Smooth muscle cell (in vitro differentiated cells): ENCODE results near the gene SH3D21. TPM values are rescaled to one million over a fixed set of nuclear protein-coding genes. Genes with fewer than 3 reads are reported as not detected.

ENCODE experiments used
- DNase-seq: peaks from one replicate; lab custom pipeline; 2025; ENCODE audit not compliant: unreplicated experiment; lab: John Stamatoyannopoulos, UW
- H2AFZ ChIP-seq: fragments of 200-600 bp; sonication (generic); 2 replicates; pipeline ENCODE4 v1.6.0; 2016; ENCODE audit warnings: antibody characterized with exemption, low read depth, mild to moderate bottlenecking
- H3F3A ChIP-seq: fragments of 200-600 bp; sonication (generic); 2 replicates; pipeline ENCODE4 v1.6.0; 2017; ENCODE audit warnings: antibody characterized with exemption, low read depth
- H3K27ac ChIP-seq: fragments of 200-600 bp; sonication (generic); 2 replicates; pipeline ENCODE4 v1.5.1; 2016; ENCODE audit warnings: low read depth, mild to moderate bottlenecking
- H3K27me3 ChIP-seq: fragments of 200-600 bp; sonication (generic); 2 replicates; pipeline ENCODE4 v1.6.1; 2016; ENCODE audit warnings: low read depth, mild to moderate bottlenecking
- H3K36me3 ChIP-seq: fragments of 200-600 bp; sonication (generic); 2 replicates; pipeline ENCODE4 v1.5.1; 2016; ENCODE audit warnings: low read depth
- H3K4me1 ChIP-seq: fragments of 200-600 bp; sonication (generic); 2 replicates; pipeline ENCODE4 v1.5.1; 2016; ENCODE audit warnings: low read depth
- H3K4me2 ChIP-seq: fragments of 200-600 bp; sonication (generic); 2 replicates; pipeline ENCODE4 v1.6.0; 2016; ENCODE audit warnings: mild to moderate bottlenecking
- H3K4me3 ChIP-seq: fragments of 200-600 bp; sonication (generic); 2 replicates; pipeline ENCODE4 v1.5.1; 2016; ENCODE audit warnings: mild to moderate bottlenecking
- H3K79me2 ChIP-seq: fragments of 200-600 bp; sonication (generic); 2 replicates; pipeline ENCODE4 v1.6.0; 2016; ENCODE audit warnings: low read depth, mild to moderate bottlenecking
- H3K9ac ChIP-seq: fragments of 200-600 bp; sonication (generic); 2 replicates; pipeline ENCODE4 v1.6.0; 2016; ENCODE audit warnings: low read depth
- H3K9me3 ChIP-seq: fragments of 200-600 bp; sonication (generic); replicated peaks from 2 replicates; pipeline ENCODE4 v1.5.1; 2016; ENCODE audit warnings: low read depth
- H4K20me1 ChIP-seq: fragments of 200-600 bp; sonication (generic); 2 replicates; pipeline ENCODE4 v1.6.0; 2016; ENCODE audit warnings: low read depth
- CTCF ChIP-seq: fragments of 200-600 bp; sonication (generic); IDR thresholded peaks from 2 replicates; pipeline ENCODE4 v1.5.1; 2017; ENCODE audit warnings: borderline replicate concordance, mild to moderate bottlenecking, antibody characterized with exemption; ENCODE audit not compliant: insufficient read depth, poor library complexity, severe bottlenecking
- WGBS: methylation state at CpG from one replicate; pipeline ENCODE4 v1.1.7; 2016; ENCODE audit warnings: low lambda C conversion rate; 5-methylcytosine and 5-hydroxymethylcytosine counted together
- polyA plus RNA-seq: library from polyadenylated mRNA; unstranded; fragments of >200 nt; fragmentation: Nextera tagmentation; extraction: Ambion mirVana; gene quantifications from 2 replicates; pipeline ENCODE4 v1.2.1, GENCODE V29; 2016
- total RNA-seq: library from RNA; depleted of rRNA; stranded (reverse); fragments of >200 nt; gene quantifications from 2 replicates; pipeline ENCODE4 v1.2.3, GENCODE V29; 2014

Gene SH3D21
- total and polyA plus RNA-seq, 2 experiments from 2014 or later, result 6.9 to 12.0 TPM

- Histone ChIP-seq H3K9me3 (no peaks in the 10 kb centered on the region), H3K9ac (no peak overlapping the region), H3K27me3 (no peaks in the 10 kb centered on the region), H3K4me1 (no peaks in the 10 kb centered on the region), H3K27ac (peak overlapping the region; percentile 62), H3K36me3 (no peaks in the 10 kb centered on the region), H2AFZ (no peak overlapping the region), H3K4me2 (no peak overlapping the region), H3K4me3 (no peak overlapping the region), H3K79me2 (no peaks in the 10 kb centered on the region), H4K20me1 (no peaks in the 10 kb centered on the region), H3F3A (peaks cover 4% of the 10 kb centered on the region)
- 86% methylated on average over 10 of the region's 10 CpGs for WGBS
- peak; percentile 53 for TF ChIP-seq CTCF
- peak; percentile 6 for DNase-seq
Observed at GRCh38 chr1:36342426-36343185, 36.4 kb downstream of the SH3D21 start.

- Histone ChIP-seq H3K9me3 (no peaks in the 10 kb centered on the region), H3K4me3 (no peak overlapping the region), H3K4me1 (no peaks in the 10 kb centered on the region), H3K36me3 (no peaks in the 10 kb centered on the region), H2AFZ (no peak overlapping the region), H3K9ac (no peak overlapping the region), H3K27ac (peak overlapping the region; percentile 62), H3K4me2 (no peak overlapping the region), H3K27me3 (no peaks in the 10 kb centered on the region), H4K20me1 (no peaks in the 10 kb centered on the region), H3K79me2 (no peaks in the 10 kb centered on the region), H3F3A (peaks cover 5% of the 10 kb centered on the region)
- no peak for DNase-seq
- WGBS, result 98% methylated on average over 22 of the region's 24 CpGs
- no peak for TF ChIP-seq CTCF
Observed at GRCh38 chr1:36343651-36344394, 37.7 kb downstream of the SH3D21 start.

- no peak for DNase-seq
- peaks cover 3% of the 10 kb centered on the region for H3K79me2 ChIP-seq
- TF ChIP-seq CTCF, result no peak
- no peaks in the 10 kb centered on the region for H3K9me3 ChIP-seq
- WGBS, result 99% methylated on average over 8 of the region's 8 CpGs
- H3K36me3 ChIP-seq, result no peaks in the 10 kb centered on the region
- no peaks in the 10 kb centered on the region for H4K20me1 ChIP-seq
- H3K4me2 ChIP-seq, result no peak overlapping the region
- H2AFZ ChIP-seq, result no peak overlapping the region
- H3K4me3 ChIP-seq, result no peak overlapping the region
- no peaks in the 10 kb centered on the region for H3K4me1 ChIP-seq
- H3K9ac ChIP-seq, result no peak overlapping the region
- peaks cover 10% of the 10 kb centered on the region for H3F3A ChIP-seq
- no peaks in the 10 kb centered on the region for H3K27me3 ChIP-seq
- H3K27ac ChIP-seq, result no peak overlapping the region
Observed at GRCh38 chr1:36344395-36344680, 38.2 kb downstream of the SH3D21 start.
